MCF 10A (cell line): Measurements from ENCODE around the gene HAPLN2. TPM values are rescaled to one million over a fixed set of nuclear protein-coding genes. Genes with fewer than 3 reads are reported as not detected.
A peak's percentile ranks its signal among the peaks of the same experiment; 100 is the strongest.
"Not testable (repeated sequence)": the region's sequence is repeated elsewhere in the genome, so short reads cannot be mapped to it uniquely, and the experiment has no call there.

Source experiments
- BruUV-seq: library from RNA; stranded (reverse); fragments of 400-500 nt; replicated peaks from 2 replicates; lab custom pipeline; 2021; lab: Mats Ljungman, UMichigan
- CTCF ChIA-PET: fragments of 300-600 bp; sonication (Branson Sonifier 250); formaldehyde crosslinking; extraction: SDS; loops from one replicate; lab custom pipeline; 2021; ENCODE audit warnings: antibody characterized with exemption, inconsistent platforms; lab: Yijun Ruan, JAX
- POLR2A ChIA-PET: fragments of 300-600, 350-650 bp; sonication (Branson Sonifier 250); formaldehyde crosslinking; extraction: SDS; loops from one replicate; lab custom pipeline; 2020; ENCODE audit warnings: antibody characterized with exemption, inconsistent platforms; lab: Yijun Ruan, JAX
- DNase-seq: peaks from one replicate; pipeline ENCODE4 v3.0.0-alpha.2; 2018; ENCODE audit not compliant: unreplicated experiment
- H3K27ac Mint-ChIP-seq: one replicate; pipeline ENCODE4 v1.8.0; 2022; ENCODE audit warnings: mild to moderate bottlenecking, low read depth, mixed read lengths; ENCODE audit not compliant: unreplicated experiment
- H3K27me3 Mint-ChIP-seq: one replicate; pipeline ENCODE4 v1.8.0; 2022; ENCODE audit warnings: mixed read lengths; ENCODE audit not compliant: insufficient read depth, unreplicated experiment
- H3K36me3 Mint-ChIP-seq: one replicate; pipeline ENCODE4 v1.8.0; 2022; ENCODE audit warnings: mild to moderate bottlenecking, moderate library complexity, mixed read lengths; ENCODE audit not compliant: insufficient read depth, unreplicated experiment
- H3K4me1 Mint-ChIP-seq: one replicate; pipeline ENCODE4 v1.8.0; 2022; ENCODE audit warnings: mixed read lengths; ENCODE audit not compliant: insufficient read depth, unreplicated experiment
- H3K4me3 Mint-ChIP-seq: one replicate; pipeline ENCODE4 v1.8.0; 2022; ENCODE audit warnings: mild to moderate bottlenecking, moderate library complexity, mixed read lengths; ENCODE audit not compliant: unreplicated experiment
- H3K9me3 Mint-ChIP-seq: one replicate; pipeline ENCODE4 v1.8.0; 2022; ENCODE audit warnings: mixed read lengths; ENCODE audit not compliant: unreplicated experiment
- CTCF ChIP-seq: fragments of 200-600 bp; IDR thresholded peaks from one replicate; pipeline ENCODE4 v1.8.0; 2022; ENCODE audit warnings: antibody characterized with exemption, mild to moderate bottlenecking; ENCODE audit not compliant: unreplicated experiment
- intact Hi-C: fragments of 100-400 bp; cut with micrococcal nuclease; formaldehyde crosslinking; loops from 2 replicates; pipeline ENCODE4 v1.14.1; 2022
- total RNA-seq: library from RNA; stranded (reverse); gene quantifications from 2 replicates; pipeline ENCODE4 v1.2.3, GENCODE V29; 2022

Gene HAPLN2
- total RNA-seq, 1 experiment from 2014 or later, result not detected

- peak; percentile 63 for DNase-seq
- Mint-ChIP-seq H3K9me3 (no peaks in the 10 kb centered on the region), H3K27ac (peak overlapping the region; percentile 31), H3K36me3 (peaks cover 35% of the 10 kb centered on the region), H3K4me1 (peaks cover 18% of the 10 kb centered on the region), H3K27me3 (no peaks in the 10 kb centered on the region), H3K4me3 (peak overlapping the region; percentile 86)
- ChIA-PET POLR2A (interaction anchor here (0.6 to 7.0 kb wide), 10 partner anchors 11 to 509 kb away, joined by 3 to 134 read pairs (median 9); partner anchors contain the start of genes MEF2D and NAXE), CTCF (interaction anchor here (0.6 to 8.3 kb wide), 20 partner anchors 9 to 366 kb away, joined by 3 to 64 read pairs (median 4); partner anchors contain the start of gene NAXE)
- no TSS peak for BruUV-seq
- intact Hi-C loops, result loop anchor here (10.0 kb wide), 1 partner anchor 98 kb away; the partner anchor contains the start of gene MEF2D
- TF ChIP-seq CTCF, result peak; percentile 31
Observed at GRCh38 chr1:156602557-156602993, 16.6 kb upstream of the HAPLN2 start.

- H3K4me1 Mint-ChIP-seq, BruUV-seq, H3K36me3 Mint-ChIP-seq, POLR2A ChIA-PET, H3K9me3 Mint-ChIP-seq, CTCF ChIA-PET, H3K27ac Mint-ChIP-seq, DNase-seq, H3K4me3 Mint-ChIP-seq: not testable (repeated sequence)
- H3K27me3 Mint-ChIP-seq, result peaks cover 16% of the 10 kb centered on the region
- intact Hi-C loops, result loop anchor here (10.0 kb wide), 1 partner anchor 103 kb away; the partner anchor contains the start of gene MEF2D
Observed at GRCh38 chr1:156607344-156607743, 11.9 kb upstream of the HAPLN2 start.

- POLR2A ChIA-PET, result interaction anchor here (0.6 to 1.8 kb wide), 6 partner anchors 9 to 151 kb away, joined by 3 to 10 read pairs (median 4); partner anchors contain the start of genes MEF2D and NAXE
- intact Hi-C loops, result loop anchor here (1.0 to 10.0 kb wide), 4 partner anchors 24 to 223 kb away; partner anchors contain the start of gene MEF2D
- Mint-ChIP-seq H3K27ac (no peak overlapping the region), H3K27me3 (peaks cover 24% of the 10 kb centered on the region), H3K36me3 (peaks cover 5% of the 10 kb centered on the region), H3K9me3 (no peaks in the 10 kb centered on the region), H3K4me1 (no peaks in the 10 kb centered on the region), H3K4me3 (no peak overlapping the region)
- no TSS peak for BruUV-seq
- DNase-seq, result peak; percentile 87
- CTCF ChIA-PET, result interaction anchor here (0.6 to 3.2 kb wide), 52 partner anchors 9 to 255 kb away, joined by 3 to 38 read pairs (median 5); partner anchors contain the start of genes MEF2D, NAXE and TTC24
- peak; percentile 89 for TF ChIP-seq CTCF
Observed at GRCh38 chr1:156608036-156608674, 11.1 kb upstream of the HAPLN2 start.

- ChIA-PET POLR2A (interaction anchor here (1.2 to 1.8 kb wide), 4 partner anchors 17 to 151 kb away, joined by 3 to 10 read pairs (median 6); partner anchors contain the start of genes MEF2D and NAXE), CTCF (interaction anchor here (0.5 to 3.2 kb wide), 56 partner anchors 8 to 812 kb away, joined by 3 to 38 read pairs (median 5); partner anchors contain the start of genes MEF2D, NAXE and TTC24)
- Mint-ChIP-seq H3K9me3 (no peaks in the 10 kb centered on the region), H3K27ac (no peak overlapping the region), H3K36me3 (peaks cover 5% of the 10 kb centered on the region), H3K27me3 (peaks cover 26% of the 10 kb centered on the region), H3K4me1 (no peaks in the 10 kb centered on the region), H3K4me3 (no peak overlapping the region)
- intact Hi-C loops, result loop anchor here (1.0 to 10.0 kb wide), 4 partner anchors 25 to 224 kb away; partner anchors contain the start of gene MEF2D
- TF ChIP-seq CTCF, result peak; percentile 67
- DNase-seq, result peak; percentile 71
- no TSS peak for BruUV-seq
Observed at GRCh38 chr1:156608981-156609380, 10.2 kb upstream of the HAPLN2 start.

- H3K36me3 Mint-ChIP-seq, BruUV-seq, DNase-seq, H3K4me1 Mint-ChIP-seq, intact Hi-C loops, H3K4me3 Mint-ChIP-seq, H3K9me3 Mint-ChIP-seq, H3K27ac Mint-ChIP-seq: not testable (repeated sequence)
- ChIA-PET POLR2A (interaction anchor here (0.8 to 0.9 kb wide), 2 partner anchors 14 to 154 kb away, joined by 3 read pairs; no protein-coding TSS in a partner anchor), CTCF (interaction anchor here (0.6 to 3.9 kb wide), 12 partner anchors 14 to 255 kb away, joined by 3 to 38 read pairs (median 3); partner anchors contain the start of gene NAXE)
- peaks cover 26% of the 10 kb centered on the region for H3K27me3 Mint-ChIP-seq
Observed at GRCh38 chr1:156610072-156610471, 9.1 kb upstream of the HAPLN2 start.
